Peyer's patch (tissue), 4 donors: ENCODE data around the gene CCDC188.

ENCODE experiments used
- CTCF ChIP-seq, 6 experiments: fragments of 450-650 bp in 4 of 6; fragments of 200-600 bp in 2 of 6; sonication (generic) in 1 of 6; IDR thresholded peaks; one replicate each; pipeline ENCODE4 v1.5.1; 2017 to 2019; ENCODE audit warnings: antibody characterized with exemption in 6 of 6, mild to moderate bottlenecking in 3 of 6, moderate library complexity in 1 of 6
- POLR2A ChIP-seq, 2 donors: fragments of 450-650 bp; IDR thresholded peaks; one replicate each; pipeline ENCODE4 v1.5.1; 2017; ENCODE audit warnings: antibody characterized with exemption in 2 of 2, mild to moderate bottlenecking in 2 of 2, moderate library complexity in 2 of 2

- TF ChIP-seq CTCF (IDR thresholded peaks at IDR 0.05) = no peak
- no peak for TF ChIP-seq POLR2A (IDR thresholded peaks at IDR 0.05)
Observed at GRCh38 chr22:20137671-20138416, 13.0 kb downstream of the CCDC188 start.
